Inflammatory macrophage treated with lipopolysaccharide for 1 hour (primary cell): Measurements from ENCODE around the gene CTSS.
"Not testable (repeated sequence)": the region's sequence is repeated elsewhere in the genome, so short reads cannot be mapped to it uniquely, and the experiment has no call there.

ENCODE experiments used
- DNase-seq, 2 donors: peaks; one replicate each; pipeline ENCODE4 v3.0.0-alpha.2; 2020 to 2022

The CTSS gene

DNA sequence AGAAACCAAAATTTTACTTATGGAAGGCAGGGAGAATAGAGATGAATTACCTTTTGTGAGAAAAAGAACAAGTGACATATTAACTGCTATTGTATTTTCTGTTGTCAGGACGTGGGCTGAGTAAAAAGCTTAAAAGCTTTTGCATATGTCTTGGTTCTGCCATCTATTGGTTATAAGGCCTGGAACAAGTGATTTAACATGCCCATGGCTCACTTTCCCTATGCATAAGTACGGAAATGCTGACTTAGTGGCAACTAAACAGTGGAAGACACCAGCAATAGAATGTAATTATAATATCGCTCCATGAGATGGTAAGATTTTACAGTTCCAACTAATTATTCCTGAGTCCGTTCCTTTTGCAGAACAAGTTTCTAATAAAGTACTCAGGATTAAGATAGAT lies 6.7 kb upstream of the CTSS start:
- DNase-seq: no peak

DNA sequence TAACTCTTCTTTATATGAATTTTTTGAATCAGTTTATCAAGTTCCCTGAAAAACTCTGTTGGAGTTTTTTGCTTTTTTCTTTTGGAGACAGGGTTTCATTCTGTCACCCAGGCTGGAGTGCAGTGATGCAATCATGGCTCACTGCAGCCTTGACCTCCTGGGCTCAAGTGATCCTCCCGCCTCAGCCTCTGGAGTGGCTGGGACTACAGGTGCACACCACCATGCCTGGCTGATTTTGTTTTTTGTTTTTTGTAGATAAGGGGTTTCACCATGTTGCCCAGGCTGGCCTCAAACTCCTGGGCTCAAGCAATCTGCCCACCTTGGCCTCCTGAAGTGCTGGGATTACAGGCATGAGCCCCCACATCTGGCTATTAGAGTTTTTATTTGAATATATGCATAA lies 2.1 kb upstream of the CTSS start:
- DNase-seq: not testable (repeated sequence)

DNA sequence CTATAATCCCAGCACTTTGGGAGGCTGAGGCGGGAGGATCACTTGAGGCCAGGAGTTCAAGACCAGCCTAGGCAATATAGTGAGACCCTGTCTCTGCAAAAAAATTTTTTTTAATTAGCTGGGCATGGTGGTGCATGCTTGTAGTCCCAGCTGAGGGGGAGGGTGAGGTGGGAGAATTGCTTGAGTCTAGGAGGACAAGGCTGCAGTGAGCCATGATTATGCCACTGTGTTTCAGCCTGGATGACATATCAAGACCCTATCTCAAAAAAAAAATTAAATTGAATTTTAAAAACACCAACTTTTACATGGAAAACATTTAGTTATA lies 361 bp upstream of the CTSS start:
- not testable (repeated sequence) for DNase-seq

DNA sequence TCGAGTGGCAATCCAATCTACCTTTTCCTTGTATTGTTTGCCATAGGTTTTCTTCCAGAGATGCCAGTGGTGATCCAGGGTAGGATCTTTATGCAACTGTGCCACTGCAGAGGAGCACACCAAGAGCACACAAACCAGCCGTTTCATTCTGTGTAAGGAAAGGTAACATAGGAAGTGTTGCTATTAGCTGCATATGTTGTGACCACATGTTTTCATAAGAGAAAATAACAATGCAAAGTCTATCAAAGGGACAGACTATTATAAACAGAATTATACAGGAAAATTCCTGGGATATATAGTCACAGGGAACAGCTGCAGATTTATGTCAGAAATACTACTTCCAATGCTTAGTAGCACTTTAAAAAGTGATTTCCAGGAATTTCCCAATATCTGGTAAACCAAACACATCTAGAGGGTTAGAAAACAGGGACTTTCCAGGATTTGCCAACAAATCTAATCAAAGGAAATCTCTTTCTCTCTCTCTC lies 919 bp downstream of the CTSS start:
- peak; percentile 89 to 96 for DNase-seq

DNA sequence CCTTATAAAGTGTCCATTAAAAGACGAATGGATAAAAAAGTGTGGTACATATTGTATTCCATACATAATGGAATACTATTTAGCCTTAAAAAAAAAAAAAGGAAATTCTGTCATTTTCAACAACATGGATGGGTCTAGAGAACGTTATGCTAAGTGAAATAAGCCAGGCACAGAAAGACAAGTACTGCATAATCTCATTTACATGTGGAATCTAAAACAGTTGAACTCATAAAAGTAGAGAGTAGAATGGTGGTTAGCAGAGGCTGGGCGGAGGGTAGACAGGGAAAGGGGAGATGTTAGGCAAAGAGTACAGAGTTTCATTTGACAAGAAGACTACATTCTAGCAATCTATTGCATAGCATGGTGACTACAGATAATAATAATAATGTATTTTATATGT lies 2.6 kb downstream of the CTSS start:
- no peak for DNase-seq

DNA sequence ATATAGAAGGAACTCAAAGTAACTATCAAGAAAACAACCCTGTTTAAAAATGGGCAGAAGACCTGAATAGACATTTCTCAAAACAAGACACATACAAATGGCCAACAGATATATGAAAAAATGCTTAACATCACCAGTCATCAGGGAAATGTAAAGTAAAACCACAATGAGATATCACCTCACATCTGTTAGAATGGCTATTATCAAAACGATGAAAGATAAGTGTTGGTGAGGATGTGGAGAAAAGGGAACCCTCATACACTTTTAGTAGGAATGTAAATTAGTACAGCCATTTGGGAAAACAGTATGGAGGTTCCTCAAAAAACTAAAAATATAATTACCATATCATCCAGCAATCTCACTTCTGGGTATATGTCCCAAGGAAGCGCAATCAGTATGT lies 3.0 kb downstream of the CTSS start:
- DNase-seq: no peak

DNA sequence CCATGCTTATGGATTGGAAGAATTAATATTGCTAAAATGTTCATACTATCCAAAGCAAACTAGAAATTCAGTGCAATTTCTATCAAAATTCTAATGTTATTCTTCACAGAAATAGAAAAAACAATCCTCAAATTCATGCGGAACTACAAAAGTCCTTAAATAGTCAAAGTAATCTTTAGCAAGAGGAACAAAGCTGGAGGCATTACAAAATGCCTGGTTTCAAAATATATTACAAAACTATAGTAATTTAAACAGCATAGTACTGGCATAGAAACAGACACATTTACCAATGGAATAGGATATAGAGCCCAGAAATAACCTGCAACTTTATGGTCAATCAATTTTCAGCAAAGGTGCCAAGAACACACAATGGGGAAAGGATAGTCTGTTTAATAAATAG lies 3.8 kb downstream of the CTSS start:
- peak; percentile 87 to 96 for DNase-seq

DNA sequence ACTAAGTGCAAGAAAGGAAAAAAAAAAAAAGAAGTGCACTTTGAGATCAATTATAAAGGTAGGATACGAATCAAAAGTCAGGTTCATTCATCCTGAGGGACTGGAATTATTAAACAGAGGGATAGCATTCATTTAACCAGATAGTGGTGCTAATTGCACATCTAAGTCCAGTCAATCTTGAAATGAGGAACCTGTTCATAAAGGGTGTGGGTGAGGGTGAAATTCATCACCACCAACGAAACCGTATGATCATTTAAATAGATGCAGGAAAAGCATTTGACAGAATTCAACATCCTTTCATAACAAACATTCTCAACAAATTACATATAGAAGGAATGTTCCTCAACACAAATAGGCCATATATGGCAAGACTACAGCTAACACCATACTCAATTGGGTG lies 5.6 kb downstream of the CTSS start:
- DNase-seq: peak; percentile 66 to 75

DNA sequence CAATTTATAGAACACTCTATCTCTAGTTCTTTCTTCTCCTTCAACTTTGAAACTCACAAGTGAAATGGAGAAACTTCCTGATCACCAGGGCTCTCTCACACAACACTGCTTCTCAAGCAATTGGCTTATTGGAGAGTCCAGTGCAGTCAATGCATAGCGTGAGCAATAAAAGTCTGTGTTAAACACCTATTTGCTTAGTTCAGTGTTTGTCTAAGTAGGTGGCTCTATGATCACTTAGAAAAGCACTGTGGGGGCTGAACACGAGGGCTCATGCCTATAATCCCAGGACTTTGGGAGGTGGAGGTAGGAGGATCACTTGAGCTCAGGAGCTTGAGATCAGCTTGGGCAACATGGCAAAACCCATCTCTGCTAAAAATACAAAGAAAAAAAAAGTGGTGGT lies 12.2 kb downstream of the CTSS start:
- no peak for DNase-seq

DNA sequence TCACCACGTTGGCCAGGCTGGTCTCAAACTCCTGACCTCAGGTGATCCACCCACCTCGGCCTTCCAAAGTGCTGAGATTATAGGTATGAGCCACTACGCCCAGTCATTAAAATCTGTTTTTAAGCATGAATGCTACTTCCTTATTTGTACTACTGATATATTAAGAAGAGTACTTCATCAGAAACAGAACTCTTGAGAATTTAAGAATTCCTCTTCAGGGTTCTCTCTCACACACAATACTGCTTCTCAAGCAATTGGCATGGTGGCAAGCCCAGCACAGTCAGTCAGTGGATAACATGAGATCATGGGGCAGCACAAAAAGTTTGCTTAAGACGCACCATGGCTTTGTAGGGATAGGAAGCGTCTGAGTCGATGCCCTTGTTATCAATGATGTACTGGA lies 14.1 kb downstream of the CTSS start:
- DNase-seq: no peak

DNA sequence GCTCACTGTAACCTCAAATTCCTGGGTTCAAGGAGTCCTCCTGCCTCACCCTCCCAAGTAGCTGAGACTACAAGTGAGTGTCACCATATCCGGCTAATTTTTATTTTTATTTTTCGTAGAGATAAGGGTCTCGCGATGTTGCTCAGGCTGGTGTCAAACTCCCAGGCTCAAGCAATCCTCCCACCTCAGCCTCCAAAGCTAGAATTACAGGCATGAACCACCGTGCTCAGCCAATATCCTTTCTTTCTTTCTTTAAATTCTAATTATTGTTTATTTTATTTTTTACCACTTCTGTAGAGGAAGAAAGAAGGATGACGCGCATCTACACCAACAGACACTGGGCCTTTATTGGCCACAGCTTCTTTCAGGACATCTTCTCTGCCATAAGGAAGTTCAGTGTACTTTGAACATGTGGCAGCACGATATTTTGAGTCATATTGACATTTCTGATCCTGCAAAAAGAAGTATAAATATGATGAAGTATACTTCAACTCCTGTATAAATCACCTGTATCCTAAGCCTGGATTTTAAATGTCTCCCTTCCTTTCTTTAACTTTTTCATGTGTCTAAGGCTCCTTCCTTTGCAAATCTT lies 15.8 kb downstream of the CTSS start:
- DNase-seq: no peak

DNA sequence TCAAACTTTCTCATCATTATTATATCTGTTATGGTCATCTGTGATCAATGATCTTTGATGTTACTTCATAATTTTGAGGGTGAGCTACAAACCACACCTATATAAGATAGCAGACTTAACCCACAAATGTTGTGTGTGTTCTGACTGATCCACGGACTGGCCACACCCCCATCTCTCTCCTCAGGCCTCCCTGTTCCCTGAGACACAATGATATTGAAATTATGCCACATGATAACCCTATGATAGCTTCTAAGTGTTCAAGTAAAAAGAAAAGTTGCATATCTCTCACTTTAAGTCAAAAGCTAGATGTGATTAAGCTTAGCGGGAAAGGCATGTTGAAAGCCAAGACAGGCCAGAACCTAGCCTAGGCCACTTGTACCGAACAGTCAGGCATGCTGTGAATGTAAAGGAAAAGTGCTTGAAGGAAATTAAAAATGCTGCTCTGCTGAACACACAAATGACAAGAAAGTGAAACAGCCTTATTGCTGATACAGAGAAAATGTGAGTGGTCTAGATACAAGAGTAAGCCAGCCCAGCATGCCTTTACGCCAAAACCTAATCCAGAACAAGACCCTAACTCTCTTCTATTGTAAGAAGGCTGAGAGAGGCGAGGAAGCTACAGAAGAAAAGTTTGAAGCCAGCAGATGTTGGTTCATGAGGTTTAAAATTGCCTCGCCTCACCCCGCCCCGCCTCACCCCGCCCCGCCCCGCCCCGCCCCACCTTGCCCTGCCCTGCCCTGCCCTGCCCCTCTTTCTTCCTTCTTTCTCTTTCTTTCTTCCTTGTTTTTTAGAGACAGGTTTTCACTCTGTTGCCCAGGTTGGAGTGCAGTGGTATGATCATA lies 16.5 kb downstream of the CTSS start:
- no peak for DNase-seq

DNA sequence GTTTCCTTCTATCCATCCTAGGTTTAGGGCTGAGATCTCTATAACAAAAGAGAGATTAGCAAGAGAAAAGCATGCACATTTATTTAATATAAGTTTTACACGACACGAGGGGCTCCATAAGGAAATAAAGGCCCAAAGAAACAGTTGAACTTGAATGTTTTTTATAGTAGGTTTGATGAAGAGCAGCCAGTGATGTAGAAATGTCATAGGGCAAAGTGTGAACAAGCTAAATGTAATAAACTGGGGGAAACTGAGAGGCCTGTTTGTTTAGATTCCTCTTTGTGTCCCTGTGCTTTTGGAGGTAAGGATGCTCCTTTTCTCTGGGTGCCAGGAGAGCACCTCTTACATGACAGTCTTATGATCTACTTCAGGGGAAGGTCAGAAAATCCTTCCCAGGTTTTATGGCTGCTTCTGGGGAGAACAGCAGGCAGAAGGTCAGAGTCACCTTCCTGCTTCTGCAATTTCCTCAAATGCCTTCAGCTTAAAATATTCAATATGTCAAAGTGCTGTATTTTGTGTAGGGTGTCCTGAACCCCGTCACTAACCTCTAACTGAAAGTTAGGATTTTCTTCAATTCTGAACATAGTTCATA lies 35.4 kb downstream of the CTSS start:
- DNase-seq: no peak

DNA sequence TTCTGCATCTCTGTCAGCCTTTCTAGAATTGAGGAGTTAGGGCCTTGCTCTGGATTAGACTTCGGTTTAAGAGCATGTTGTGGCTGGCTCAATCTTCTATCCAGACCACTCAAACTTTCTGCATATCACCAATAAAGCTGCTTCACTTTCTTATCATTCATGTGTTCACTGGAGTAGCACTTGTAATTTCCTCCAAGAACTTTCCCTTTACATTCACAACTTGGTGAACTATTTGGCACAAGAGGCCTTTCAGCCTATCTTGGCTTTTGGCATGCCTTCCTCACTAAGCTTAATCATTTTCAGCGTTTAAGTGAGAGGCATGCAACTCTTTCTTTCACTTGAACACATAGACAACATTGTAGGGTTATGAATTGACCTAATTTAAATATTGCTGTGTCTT lies 41.2 kb downstream of the CTSS start:
- DNase-seq: no peak

DNA sequence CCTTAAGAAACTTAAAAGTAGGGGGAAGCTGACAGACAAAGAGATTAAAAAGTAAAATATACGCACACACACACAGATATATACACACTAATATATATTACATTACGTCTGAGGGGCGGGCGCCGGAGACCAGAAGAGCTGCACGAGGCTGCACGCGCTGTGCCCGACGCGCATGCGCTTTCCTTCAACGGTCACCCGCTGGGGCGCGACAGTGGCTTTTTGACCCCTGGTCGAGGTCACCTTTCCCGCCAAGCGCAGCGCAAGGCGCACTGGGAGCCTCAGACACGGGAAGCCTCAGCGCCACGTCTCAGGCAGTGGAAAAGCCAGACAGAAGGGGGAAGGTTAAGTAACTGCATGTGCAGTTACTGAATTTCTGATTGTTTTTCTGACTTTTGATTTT lies 44.9 kb downstream of the CTSS start, which contains the start of gene HORMAD1:
Gene HORMAD1 (minus strand): TSS at position 193 of the 400 bp plus-strand sequence. CDS start 1,390 bp downstream, outside the sequence.
- no peak for DNase-seq

DNA sequence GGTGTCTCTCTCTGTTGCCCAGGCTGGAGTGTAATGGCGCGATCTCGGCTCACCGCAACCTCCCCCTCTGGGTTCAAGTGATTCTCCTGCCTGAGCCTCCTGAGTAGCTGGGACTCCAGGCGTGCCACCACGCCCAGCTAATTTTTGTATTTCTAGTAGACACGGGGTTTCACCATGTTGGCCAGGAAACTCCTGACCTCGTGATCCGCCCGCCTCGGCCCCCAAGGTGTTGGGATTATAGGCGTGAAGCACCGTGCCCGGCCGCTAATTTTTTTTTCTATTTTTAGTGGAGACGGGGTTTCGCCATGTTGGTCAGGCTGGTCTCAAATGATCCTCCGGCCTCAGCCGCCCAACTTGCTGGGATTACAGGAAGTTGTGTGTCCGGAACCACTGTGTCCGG lies 45.5 kb downstream of the CTSS start:
- DNase-seq: no peak

DNA sequence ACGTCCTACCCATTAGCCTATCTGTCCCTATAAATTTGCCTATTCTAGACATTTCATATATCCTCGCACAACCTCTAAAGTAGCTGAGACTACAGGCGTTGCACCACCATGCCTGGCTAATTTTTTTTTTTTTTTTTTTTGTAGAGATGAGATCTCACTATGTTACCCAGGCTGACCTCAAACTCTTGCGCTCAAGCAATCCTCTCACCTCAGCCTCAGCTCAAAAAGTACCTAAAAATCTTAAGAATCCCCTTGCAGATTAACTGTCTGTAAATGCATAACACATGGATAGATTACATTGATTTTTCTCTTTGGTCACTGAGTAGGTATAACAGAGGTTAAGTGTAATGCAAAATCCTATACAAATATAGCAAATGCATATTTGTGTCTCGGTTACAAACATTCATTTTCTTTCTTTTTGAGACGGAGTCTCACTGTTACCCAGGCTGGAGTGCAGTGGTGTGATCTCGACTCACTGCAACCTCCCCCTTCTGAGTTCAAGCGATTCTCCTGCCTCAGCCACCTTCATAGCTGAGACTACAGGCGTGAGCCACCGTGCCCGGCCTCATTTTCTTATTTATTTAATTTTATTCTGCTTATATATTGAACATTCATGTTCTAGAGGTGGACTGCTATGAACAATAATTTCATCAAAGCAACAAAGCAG lies 47.2 kb downstream of the CTSS start:
- no peak for DNase-seq

DNA sequence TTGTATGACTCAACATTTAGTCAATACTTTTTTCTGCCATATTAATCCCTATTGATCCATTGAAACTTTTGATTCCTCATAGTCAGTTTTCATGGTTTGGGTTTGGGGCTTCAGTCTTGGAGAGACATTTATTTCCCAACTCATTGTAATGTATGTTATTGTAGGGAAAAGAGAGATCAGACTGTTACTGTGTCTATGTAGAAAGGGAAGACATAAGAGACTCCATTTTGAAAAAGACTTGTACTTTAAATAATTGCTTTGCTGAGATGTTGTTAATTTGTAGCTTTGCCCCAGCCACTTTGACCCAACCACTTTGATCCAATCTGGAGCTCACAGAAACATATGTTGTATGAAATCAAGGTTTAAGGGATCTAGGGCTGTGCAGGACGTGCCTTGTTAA lies 56.5 kb downstream of the CTSS start:
- not testable (repeated sequence) for DNase-seq

DNA sequence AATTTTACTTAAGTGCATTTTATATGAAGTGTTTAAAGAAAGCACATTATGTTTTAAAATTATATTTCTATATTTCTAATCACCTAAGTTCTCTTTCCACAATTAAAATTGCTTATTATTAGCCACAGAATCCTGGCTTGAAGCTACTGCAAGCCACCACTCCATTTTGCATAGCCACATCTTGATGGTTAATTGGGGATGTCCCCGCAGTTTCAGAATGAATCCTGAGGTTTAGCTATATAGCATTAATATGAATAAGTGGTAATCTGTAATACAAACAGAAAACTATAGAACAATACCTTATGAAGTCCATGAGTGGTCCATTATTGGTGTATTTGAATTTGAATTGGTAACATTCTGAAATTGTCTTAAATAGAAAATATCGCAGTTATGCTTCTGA lies 57.0 kb downstream of the CTSS start:
- DNase-seq: no peak

DNA sequence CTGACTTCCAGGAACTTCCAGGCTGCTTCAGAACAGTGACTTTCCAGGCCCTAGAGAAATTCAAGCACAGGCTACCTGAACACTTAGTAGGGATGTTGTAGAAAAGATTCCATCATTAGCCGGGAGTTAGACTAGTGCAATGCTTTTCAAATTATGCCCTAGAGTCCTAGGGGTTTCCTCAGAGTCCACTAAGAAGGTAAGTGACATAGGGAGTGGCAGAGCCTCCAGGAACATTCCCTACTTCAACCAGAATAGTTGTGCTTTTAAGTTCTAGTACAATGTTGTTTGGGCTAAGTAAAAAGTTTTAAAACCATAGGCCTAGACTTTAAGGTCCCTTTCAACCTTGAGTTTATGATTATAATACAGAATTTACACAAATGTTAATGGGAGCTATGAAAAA lies 59.5 kb downstream of the CTSS start:
- no peak for DNase-seq

DNA sequence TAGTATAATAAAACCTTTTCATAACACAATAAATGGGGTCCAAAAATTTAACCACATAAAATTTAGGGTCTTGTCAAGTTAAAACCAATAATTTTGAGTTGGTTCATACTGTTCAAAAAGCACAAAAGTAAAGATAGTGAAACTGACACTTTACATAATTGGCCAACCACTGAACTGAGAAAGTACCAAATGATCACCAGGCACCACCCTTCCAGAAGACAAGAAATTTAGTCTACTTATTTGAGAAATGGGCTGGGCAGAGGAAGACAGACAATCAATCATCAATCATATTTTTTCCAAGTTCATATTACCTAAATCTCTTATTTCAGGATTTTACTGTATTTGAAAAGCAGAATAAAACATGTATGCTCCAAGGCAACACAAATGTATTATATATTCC lies 62.2 kb downstream of the CTSS start:
- no peak for DNase-seq

DNA sequence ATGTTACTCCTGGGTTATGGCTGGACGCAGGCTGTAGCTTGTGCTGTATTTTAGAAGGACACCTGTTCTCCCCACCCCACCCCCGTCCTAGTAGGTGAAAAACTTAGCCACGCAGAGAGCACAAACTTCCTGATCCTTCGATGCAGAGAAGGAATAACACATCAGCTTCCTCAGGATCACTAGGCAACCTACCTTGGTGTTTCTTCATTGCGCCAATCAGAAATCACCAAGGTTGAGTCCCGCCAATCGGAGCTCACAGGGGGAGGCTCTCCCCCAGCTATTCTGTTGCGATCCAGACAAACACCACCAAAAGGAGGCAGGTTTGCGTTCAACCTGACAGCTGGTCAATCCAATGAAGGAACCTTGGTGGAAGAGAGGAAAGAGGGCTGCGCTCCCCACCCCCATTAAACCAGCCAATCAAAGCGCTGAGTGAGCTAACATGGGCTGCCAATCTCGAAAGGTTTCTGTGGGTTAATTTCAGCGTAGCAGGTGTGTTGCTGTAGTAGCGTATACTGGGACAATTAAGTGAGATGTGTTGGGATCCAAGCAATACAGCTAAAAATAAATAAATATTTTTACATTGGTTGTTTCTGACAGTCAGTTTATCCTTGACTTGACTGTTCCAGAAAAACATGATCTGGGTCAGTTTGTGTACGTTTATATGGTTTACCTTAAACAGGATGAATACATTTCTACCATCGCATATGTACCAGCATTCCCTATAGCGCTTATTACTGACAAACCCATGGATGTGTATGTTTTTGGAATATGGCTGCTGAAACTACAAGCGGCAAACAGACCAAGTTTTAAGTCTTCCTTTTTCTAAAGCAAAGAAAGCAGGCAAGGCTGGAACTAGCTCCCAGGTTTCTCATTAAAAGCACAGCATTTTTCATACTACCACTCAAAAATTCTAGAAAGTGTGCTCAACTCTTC lies 68.3 kb downstream of the CTSS start, which contains the start of gene GOLPH3L:
Gene GOLPH3L (minus strand): TSS at position 160 of the 933 bp plus-strand sequence. CDS start 2,316 bp downstream, outside the sequence.
- peak; percentile 67 to 83 for DNase-seq
